GM12875 (cell line): ENCODE results near the gene HMGA1.

Source experiments
- H3K4me3 ChIP-seq: one replicate; pipeline ENCODE4 v1.5.1; 2011; ENCODE audit warnings: low read depth, low read length, control low read depth
- TF ChIP-seq, protein P1 (sequence below): IDR thresholded peaks from 2 replicates; pipeline ENCODE4 v1.5.1; 2011; ENCODE audit warnings: low read depth, mild to moderate bottlenecking, control low read depth, inconsistent platforms, low read length, moderate library complexity, borderline replicate concordance; ENCODE audit not compliant: insufficient read depth

The HMGA1 gene

DNA sequence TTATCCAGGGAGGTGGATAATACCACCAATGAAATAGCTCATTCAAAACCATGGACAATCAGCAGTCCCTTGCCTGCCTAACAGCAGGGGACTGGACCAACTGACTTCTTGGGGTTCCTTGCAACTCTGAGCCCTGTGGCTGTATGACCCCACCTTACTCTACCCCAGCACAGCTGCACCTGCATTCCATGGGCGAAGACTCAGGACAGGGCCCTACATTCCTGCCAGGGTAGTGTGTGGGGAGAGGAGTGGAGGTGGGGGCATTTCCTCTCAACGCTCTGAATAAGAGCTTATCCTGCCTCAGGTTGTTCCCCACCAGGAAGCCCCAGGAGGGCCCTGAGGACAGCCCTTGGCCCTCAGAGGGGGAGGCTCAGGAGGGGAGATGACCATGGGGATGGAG lies 30.8 kb upstream of the HMGA1 start:
- TF ChIP-seq, protein P1, sequence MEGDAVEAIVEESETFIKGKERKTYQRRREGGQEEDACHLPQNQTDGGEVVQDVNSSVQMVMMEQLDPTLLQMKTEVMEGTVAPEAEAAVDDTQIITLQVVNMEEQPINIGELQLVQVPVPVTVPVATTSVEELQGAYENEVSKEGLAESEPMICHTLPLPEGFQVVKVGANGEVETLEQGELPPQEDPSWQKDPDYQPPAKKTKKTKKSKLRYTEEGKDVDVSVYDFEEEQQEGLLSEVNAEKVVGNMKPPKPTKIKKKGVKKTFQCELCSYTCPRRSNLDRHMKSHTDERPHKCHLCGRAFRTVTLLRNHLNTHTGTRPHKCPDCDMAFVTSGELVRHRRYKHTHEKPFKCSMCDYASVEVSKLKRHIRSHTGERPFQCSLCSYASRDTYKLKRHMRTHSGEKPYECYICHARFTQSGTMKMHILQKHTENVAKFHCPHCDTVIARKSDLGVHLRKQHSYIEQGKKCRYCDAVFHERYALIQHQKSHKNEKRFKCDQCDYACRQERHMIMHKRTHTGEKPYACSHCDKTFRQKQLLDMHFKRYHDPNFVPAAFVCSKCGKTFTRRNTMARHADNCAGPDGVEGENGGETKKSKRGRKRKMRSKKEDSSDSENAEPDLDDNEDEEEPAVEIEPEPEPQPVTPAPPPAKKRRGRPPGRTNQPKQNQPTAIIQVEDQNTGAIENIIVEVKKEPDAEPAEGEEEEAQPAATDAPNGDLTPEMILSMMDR: no peak
- H3K4me3 ChIP-seq: no peak overlapping the region

DNA sequence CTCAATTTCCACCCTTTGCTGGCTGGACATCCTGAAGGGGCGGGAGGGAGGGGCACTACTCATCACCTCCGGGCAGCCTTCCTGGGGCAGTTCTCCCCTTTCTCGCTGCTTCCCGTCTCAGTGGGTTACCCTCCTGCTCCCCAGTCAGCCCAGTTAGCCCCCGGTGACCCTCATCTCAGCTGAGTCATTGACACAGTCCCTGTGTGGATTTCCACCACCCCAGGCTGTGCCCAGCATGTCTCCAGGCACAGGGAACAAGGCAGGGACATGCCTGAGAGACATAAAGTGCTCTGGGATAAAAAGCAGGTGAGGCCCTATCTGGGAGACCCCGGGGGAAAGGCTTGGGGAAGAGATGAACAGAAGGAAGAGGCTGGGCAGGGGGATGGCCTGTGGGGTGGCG lies 29.9 kb upstream of the HMGA1 start:
- TF ChIP-seq, protein P1: no peak
- no peak overlapping the region for H3K4me3 ChIP-seq

DNA sequence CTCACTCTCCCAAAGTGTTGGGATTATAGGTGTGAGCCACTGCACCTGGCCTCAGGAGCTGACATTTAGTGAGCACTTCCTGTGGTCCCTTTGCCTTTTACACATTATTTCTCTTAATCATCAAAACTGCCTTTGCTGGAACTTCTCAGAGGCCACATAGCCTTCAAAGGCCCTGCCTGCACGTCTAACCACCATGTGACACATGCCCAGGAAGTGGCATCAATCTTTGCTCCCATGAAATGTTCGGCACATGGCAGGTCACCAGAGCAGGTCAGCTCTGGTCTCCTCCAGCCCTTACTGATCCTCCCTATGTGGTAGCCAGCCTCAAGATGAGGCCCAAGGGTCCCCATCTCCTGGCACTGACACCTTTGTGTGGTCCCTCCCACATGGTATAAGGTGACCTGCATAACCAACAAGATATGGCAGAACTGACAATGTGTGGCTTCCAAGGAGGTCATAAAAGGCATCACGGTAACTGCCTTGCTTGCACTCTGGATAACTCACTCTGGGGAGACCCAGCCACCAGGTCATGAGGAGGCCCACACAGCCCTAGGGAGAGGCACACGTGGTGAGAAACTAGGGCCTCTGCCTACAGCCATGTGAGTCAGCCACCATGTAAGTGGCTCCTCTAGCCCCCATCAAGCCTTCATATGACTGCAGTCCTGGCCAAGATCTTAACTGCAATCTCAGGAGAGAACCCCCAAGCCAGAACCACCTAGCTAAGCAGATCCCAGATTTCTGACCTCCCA lies 28.8 kb upstream of the HMGA1 start:
- TF ChIP-seq, protein P1: no peak
- H3K4me3 ChIP-seq: no peak overlapping the region

DNA sequence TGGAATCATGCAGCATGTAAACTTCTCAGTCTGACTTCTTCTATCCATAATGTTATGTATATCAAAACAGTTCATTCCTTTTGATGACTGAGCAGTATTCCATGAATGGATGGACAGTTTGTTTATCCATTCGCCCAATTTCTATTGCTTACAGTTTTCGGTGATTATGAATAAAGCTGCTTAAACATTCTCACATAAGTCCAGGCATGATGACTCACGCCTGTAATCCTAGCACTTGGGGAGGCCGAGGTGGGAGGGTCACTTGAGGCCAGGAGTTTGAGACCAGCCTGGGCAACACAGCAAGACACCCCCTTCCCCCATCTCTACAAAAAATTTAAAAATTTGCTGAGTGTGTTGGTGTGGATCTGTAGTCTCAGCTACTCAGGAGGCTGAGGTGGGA lies 22.9 kb upstream of the HMGA1 start:
- H3K4me3 ChIP-seq: no peak overlapping the region
- TF ChIP-seq, protein P1: no peak

DNA sequence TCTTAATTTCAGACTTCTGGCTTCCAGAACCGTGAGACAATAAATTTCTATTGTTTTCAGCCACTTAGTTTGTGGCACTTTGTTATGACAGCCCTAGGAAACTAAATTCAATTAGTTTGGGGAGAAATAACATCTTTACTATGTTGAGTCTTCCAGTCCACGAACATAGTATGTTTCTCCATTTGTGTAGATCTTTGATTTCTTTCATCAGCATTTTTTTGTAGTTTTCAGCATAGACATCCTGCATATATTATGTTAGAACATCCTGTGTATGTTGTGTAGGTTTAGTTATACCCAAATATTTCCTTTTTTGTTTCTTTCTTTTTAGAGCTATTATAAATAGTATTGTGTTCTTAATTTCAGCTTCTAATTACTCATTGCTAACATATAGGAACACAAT lies 18.0 kb upstream of the HMGA1 start:
- TF ChIP-seq, protein P1: no peak
- H3K4me3 ChIP-seq: no peak overlapping the region

DNA sequence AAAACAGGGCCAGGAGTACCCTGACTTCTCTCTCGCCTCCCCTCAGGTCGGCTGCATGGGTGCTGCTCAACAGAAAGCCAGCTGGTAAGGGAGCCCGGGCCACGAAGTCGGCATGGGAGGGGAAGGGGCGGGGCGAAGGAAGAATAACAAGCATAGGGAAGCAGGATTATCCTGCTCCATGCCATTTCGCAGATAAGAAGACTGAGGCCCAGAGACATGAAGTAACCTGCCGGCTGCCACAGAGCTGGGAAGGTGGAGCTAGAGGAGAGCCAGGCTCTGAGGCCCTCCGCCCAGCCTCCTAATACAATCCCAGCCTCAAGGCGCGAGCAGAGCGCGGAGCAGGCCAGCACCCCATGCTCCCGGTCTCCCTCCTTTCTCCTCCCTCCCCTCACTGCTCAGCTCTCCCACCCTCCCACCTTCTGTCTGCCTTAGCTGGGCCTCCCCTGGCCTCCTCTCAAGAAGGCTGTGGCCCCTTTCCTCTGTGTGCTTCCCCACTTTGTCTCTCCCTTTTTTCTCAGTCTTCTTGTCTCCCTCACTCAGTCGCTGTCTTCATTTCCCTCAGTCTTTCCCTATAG lies 13.2 kb upstream of the HMGA1 start:
- TF ChIP-seq, protein P1: no peak
- H3K4me3 ChIP-seq: peak overlapping the region; percentile 19
